ENCODE results near the gene ITGAX.

Gene ITGAX

GRCh38 chr16:31401436-31401835, 46.5 kb downstream of the ITGAX start:
- no peak for TF ChIP-seq CTCF (IDR thresholded peaks at IDR 0.05; ENCODE audit: insufficient read depth, low read depth, low read length, missing control alignments)
- H3K4me3 ChIP-seq (ENCODE audit: low read depth, low read length), result no peak overlapping the region
- no peak for DNase-seq (ENCODE audit: low read depth)

GRCh38 chr16:31402687-31403086, 47.7 kb downstream of the ITGAX start:
- DNase-seq (ENCODE audit: low read depth), result no peak
- no peak for TF ChIP-seq CTCF (IDR thresholded peaks at IDR 0.05; ENCODE audit: insufficient read depth, low read depth, low read length, missing control alignments)
- H3K4me3 ChIP-seq (ENCODE audit: low read depth, low read length), result no peak overlapping the region

GRCh38 chr16:31403590-31404352, 48.8 kb downstream of the ITGAX start:
- peak overlapping the region; percentile 32 for H3K4me3 ChIP-seq (ENCODE audit: low read depth, low read length)
- no peak for TF ChIP-seq CTCF (IDR thresholded peaks at IDR 0.05; ENCODE audit: insufficient read depth, low read depth, low read length, missing control alignments)
- no peak for DNase-seq (ENCODE audit: low read depth)

- DNase-seq (ENCODE audit: low read depth), result peak; percentile 11
- TF ChIP-seq CTCF (IDR thresholded peaks at IDR 0.05; ENCODE audit: insufficient read depth, low read depth, low read length, missing control alignments), result no peak
- H3K4me3 ChIP-seq (ENCODE audit: low read depth, low read length), result peak overlapping the region; percentile 32
Measured at GRCh38 chr16:31404353-31405064, 49.5 kb downstream of the ITGAX start.

- TF ChIP-seq CTCF (IDR thresholded peaks at IDR 0.05; ENCODE audit: insufficient read depth, low read depth, low read length, missing control alignments), result no peak
- DNase-seq (ENCODE audit: low read depth), result no peak
- no peak overlapping the region for H3K4me3 ChIP-seq (ENCODE audit: low read depth, low read length)
Measured at GRCh38 chr16:31407406-31407805, 52.4 kb downstream of the ITGAX start.

DNA sequence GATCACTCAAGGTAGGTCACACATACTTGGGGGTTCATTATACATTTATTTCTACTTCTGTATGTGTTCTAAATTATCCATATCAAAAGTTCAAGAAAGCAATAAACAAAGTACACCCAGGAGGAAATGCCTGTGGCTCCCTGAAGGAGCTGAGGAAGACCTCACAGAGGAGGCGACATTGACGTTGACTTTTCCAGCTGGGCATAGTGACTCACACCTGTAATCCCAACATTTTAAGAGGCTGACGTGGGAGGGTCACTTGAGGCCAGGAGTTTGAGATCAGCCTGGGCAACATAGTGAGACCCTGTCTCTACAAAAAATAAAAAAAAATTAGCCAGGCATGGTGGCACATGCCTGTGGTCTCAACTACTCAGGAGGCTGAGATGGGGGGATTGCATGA, 54.5 kb downstream of the ITGAX start:
- no peak for DNase-seq (ENCODE audit: low read depth)

More for the DNA sequence above, 54.5 kb downstream of the ITGAX start:
- no peak overlapping the region for H3K4me3 ChIP-seq (ENCODE audit: low read depth, low read length)
- no peak for TF ChIP-seq CTCF (IDR thresholded peaks at IDR 0.05; ENCODE audit: insufficient read depth, low read depth, low read length, missing control alignments)

All from GM12865 (cell line).